ENCODE data around the gene PEBP1. TPM values are rescaled to one million over a fixed set of nuclear protein-coding genes. Genes with fewer than 3 reads are reported as not detected.

Gene PEBP1
- total RNA-seq, 1 experiment from 2014 or later = 189 TPM

DNA sequence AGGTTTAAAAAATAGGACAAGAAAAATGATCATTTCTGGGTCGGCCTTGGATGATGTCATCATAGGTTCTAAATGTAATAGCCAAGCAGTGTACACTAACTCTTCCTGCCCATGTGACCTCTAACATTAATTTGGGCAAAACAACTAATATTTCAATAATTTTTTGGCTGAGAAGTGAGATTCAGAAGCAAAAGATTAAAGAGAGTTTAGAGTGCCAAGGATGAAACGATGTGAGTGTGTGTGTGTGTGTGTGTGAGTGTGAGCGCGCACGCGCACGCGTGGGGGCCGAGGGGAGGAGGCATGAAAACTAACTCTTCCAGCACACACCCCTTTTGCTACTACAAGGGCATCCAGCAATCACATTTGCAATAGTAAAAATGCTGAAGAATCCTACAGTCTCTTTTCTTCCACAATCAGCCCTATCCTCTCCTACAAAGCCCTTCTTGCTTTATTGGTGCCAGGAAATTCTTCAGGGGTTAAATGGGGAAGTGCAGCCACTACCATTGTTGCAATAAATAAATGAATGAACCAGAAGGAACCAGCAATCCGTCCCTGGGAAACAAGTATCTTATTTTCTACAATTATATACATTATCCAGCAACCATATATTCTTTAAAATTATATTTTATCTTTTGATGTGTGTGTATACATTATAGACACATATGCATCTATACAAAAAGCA, 52.9 kb downstream of the PEBP1 start:
- H3K4me3 ChIP-seq = no peak overlapping the region
- no peaks in the 10 kb centered on the region for H3K79me2 ChIP-seq (ENCODE audit: low read depth)
- H3K9me3 ChIP-seq (ENCODE audit: insufficient read depth, low read depth) = no peaks in the 10 kb centered on the region
- H3K27me3 ChIP-seq (ENCODE audit: insufficient read depth, low read depth) = no peaks in the 10 kb centered on the region
- H3K4me2 ChIP-seq = no peak overlapping the region
- H4K20me1 ChIP-seq (ENCODE audit: insufficient read depth) = no peaks in the 10 kb centered on the region
- H3F3A ChIP-seq (ENCODE audit: insufficient read depth, low read depth) = no peaks in the 10 kb centered on the region; the same call in 1 of the 2 replicates
- H3K9me2 ChIP-seq (ENCODE audit: insufficient read depth) = no peaks in the 10 kb centered on the region
- TF ChIP-seq CTCF (conservative IDR thresholded peaks at IDR 0.05) = no peak
- TF ChIP-seq EZH2 (IDR thresholded peaks at IDR 0.05; ENCODE audit: low read depth) = no peak
- no peaks in the 10 kb centered on the region; the same call in 1 of the 2 replicates for H3K36me3 ChIP-seq (ENCODE audit: low read depth)
- H3K27ac ChIP-seq = no peak overlapping the region
- intact Hi-C loops (cut with micrococcal nuclease; ENCODE audit: unreplicated experiment) = no loop called here
- no peak overlapping the region for H2AFZ ChIP-seq
- CTCF ChIA-PET = no interaction called here
- H3K4me1 ChIP-seq (replicated peaks; ENCODE audit: insufficient read depth) = no peaks in the 10 kb centered on the region
- no TSS peak for BruUV-seq (replicated peaks)
- no peak for DNase-seq
- POLR2A ChIA-PET (ENCODE audit: unreplicated experiment) = no interaction called here

GRCh38 chr12:118189741-118190191, 53.8 kb downstream of the PEBP1 start:
- no peak overlapping the region for H3K4me3 ChIP-seq

GRCh38 chr12:118190266-118190665, 54.3 kb downstream of the PEBP1 start:
- TF ChIP-seq EZH2 (IDR thresholded peaks at IDR 0.05; ENCODE audit: low read depth) = no peak
- TF ChIP-seq CTCF (conservative IDR thresholded peaks at IDR 0.05) = no peak
- no peaks in the 10 kb centered on the region for H3K9me3 ChIP-seq (ENCODE audit: insufficient read depth, low read depth)
- no peaks in the 10 kb centered on the region for H4K20me1 ChIP-seq (ENCODE audit: insufficient read depth)
- DNase-seq = no peak
- H3K27ac ChIP-seq = no peak overlapping the region
- no peaks in the 10 kb centered on the region for H3K9me2 ChIP-seq (ENCODE audit: insufficient read depth)
- intact Hi-C loops (cut with micrococcal nuclease; ENCODE audit: unreplicated experiment) = no loop called here
- H2AFZ ChIP-seq = no peak overlapping the region
- no peak overlapping the region for H3K4me2 ChIP-seq
- no peak overlapping the region for H3K4me3 ChIP-seq
- H3K36me3 ChIP-seq (ENCODE audit: low read depth) = no peaks in the 10 kb centered on the region; the same call in 1 of the 2 replicates
- BruUV-seq (replicated peaks) = no TSS peak
- peaks cover 1% of the 10 kb centered on the region; the same call in 1 of the 2 replicates for H3F3A ChIP-seq (ENCODE audit: insufficient read depth, low read depth)
- H3K27me3 ChIP-seq (ENCODE audit: insufficient read depth, low read depth) = no peaks in the 10 kb centered on the region
- H3K4me1 ChIP-seq (replicated peaks; ENCODE audit: insufficient read depth) = no peaks in the 10 kb centered on the region
- no peaks in the 10 kb centered on the region for H3K79me2 ChIP-seq (ENCODE audit: low read depth)
- CTCF ChIA-PET = no interaction called here
- POLR2A ChIA-PET (ENCODE audit: unreplicated experiment) = no interaction called here

More at GRCh38 chr12:118189741-118190191, 53.8 kb downstream of the PEBP1 start:
- H2AFZ ChIP-seq = no peak overlapping the region
- no peaks in the 10 kb centered on the region for H3K9me3 ChIP-seq (ENCODE audit: insufficient read depth, low read depth)
- no peaks in the 10 kb centered on the region for H3K27me3 ChIP-seq (ENCODE audit: insufficient read depth, low read depth)
- TF ChIP-seq CTCF (conservative IDR thresholded peaks at IDR 0.05) = no peak
- no peak for TF ChIP-seq EZH2 (IDR thresholded peaks at IDR 0.05; ENCODE audit: low read depth)
- DNase-seq = no peak
- no peaks in the 10 kb centered on the region; the same call in 1 of the 2 replicates for H3K36me3 ChIP-seq (ENCODE audit: low read depth)
- H3K27ac ChIP-seq = no peak overlapping the region
- no peaks in the 10 kb centered on the region for H3K79me2 ChIP-seq (ENCODE audit: low read depth)
- H3K9me2 ChIP-seq (ENCODE audit: insufficient read depth) = no peaks in the 10 kb centered on the region
- no peak overlapping the region for H3K4me2 ChIP-seq
- no peaks in the 10 kb centered on the region for H3K4me1 ChIP-seq (replicated peaks; ENCODE audit: insufficient read depth)
- intact Hi-C loops (cut with micrococcal nuclease; ENCODE audit: unreplicated experiment) = no loop called here
- POLR2A ChIA-PET (ENCODE audit: unreplicated experiment) = no interaction called here
- H3F3A ChIP-seq (ENCODE audit: insufficient read depth, low read depth) = no peaks in the 10 kb centered on the region; the same call in 1 of the 2 replicates
- H4K20me1 ChIP-seq (ENCODE audit: insufficient read depth) = no peaks in the 10 kb centered on the region
- CTCF ChIA-PET = no interaction called here
- BruUV-seq (replicated peaks) = no TSS peak

Measured in PC-9 (cell line).